Neuronal stem cell (in vitro differentiated cells): ENCODE data around the gene IGFBP2.

Experiments used
- DNase-seq: peaks from one replicate; pipeline ENCODE4 v3.0.0-alpha.2; 2013; ENCODE audit warnings: low spot score
- H2AFZ ChIP-seq: one replicate; pipeline ENCODE4 v1.6.1; 2013; ENCODE audit warnings: mild to moderate bottlenecking, low read length, inconsistent platforms
- H2AK5ac ChIP-seq: 2 replicates; pipeline ENCODE4 v1.6.1; 2013; ENCODE audit warnings: low read depth, mild to moderate bottlenecking, inconsistent platforms, low read length, moderate library complexity, mixed read lengths
- H2BK120ac ChIP-seq: 2 replicates; pipeline ENCODE4 v1.6.1; 2013; ENCODE audit warnings: low read depth, mild to moderate bottlenecking, inconsistent platforms, low read length, moderate library complexity, mixed read lengths
- H2BK12ac ChIP-seq: one replicate; pipeline ENCODE4 v1.6.1; 2013; ENCODE audit warnings: low read length, inconsistent platforms
- H2BK15ac ChIP-seq: 2 replicates; pipeline ENCODE4 v1.6.1; 2013; ENCODE audit warnings: mild to moderate bottlenecking, low read length, inconsistent platforms, mixed read lengths
- H2BK5ac ChIP-seq: one replicate; pipeline ENCODE4 v1.6.1; 2013; ENCODE audit warnings: inconsistent platforms, mild to moderate bottlenecking, low read length, moderate library complexity
- H3K14ac ChIP-seq: one replicate; pipeline ENCODE4 v1.6.1; 2013; ENCODE audit warnings: low read length, inconsistent platforms
- H3K18ac ChIP-seq: 2 replicates; pipeline ENCODE4 v1.6.1; 2013; ENCODE audit warnings: low read length, inconsistent platforms
- H3K23ac ChIP-seq: 2 replicates; pipeline ENCODE4 v1.6.1; 2013; ENCODE audit warnings: low read depth, mild to moderate bottlenecking, mixed read lengths, low read length, inconsistent platforms; ENCODE audit not compliant: poor library complexity
- H3K27ac ChIP-seq: replicated peaks from 3 replicates; pipeline ENCODE4 v1.5.1; 2013; ENCODE audit warnings: low read length, inconsistent platforms
- H3K27me3 ChIP-seq, 3 experiments: 2 replicates each; pipeline ENCODE4 v1.6.1; 2013; ENCODE audit warnings: low read length in 3 of 3, mild to moderate bottlenecking in 2 of 3, inconsistent platforms in 1 of 3, low read depth in 1 of 3, mixed read lengths in 1 of 3, moderate library complexity in 1 of 3; ENCODE audit not compliant: control insufficient read depth in 3 of 3, insufficient read depth in 3 of 3
- H3K36me3 ChIP-seq, 2 donors: replicated peaks in 1 of 2; 2 replicates each; pipeline ENCODE4 v1.6.1; 2013; ENCODE audit warnings: low read length in 2 of 2; ENCODE audit not compliant: control insufficient read depth in 2 of 2, insufficient read depth in 2 of 2
- H3K4ac ChIP-seq: 2 replicates; pipeline ENCODE4 v1.6.1; 2013; ENCODE audit warnings: inconsistent platforms, mild to moderate bottlenecking, low read length, moderate library complexity
- H3K4me1 ChIP-seq, 2 donors: 1 replicate in 1 of 2; 2 replicates in 1 of 2; pipeline ENCODE4 v1.6.1; 2013; ENCODE audit warnings: low read length in 2 of 2, low read depth in 1 of 2; ENCODE audit not compliant: control insufficient read depth in 2 of 2, insufficient read depth in 1 of 2
- H3K4me2 ChIP-seq: one replicate; pipeline ENCODE4 v1.6.1; 2013; ENCODE audit warnings: mild to moderate bottlenecking, low read length, inconsistent platforms; ENCODE audit not compliant: insufficient read depth, poor library complexity, severe bottlenecking
- H3K4me3 ChIP-seq, 2 donors: 2 replicates each; pipeline ENCODE4 v1.5.1; 2013; ENCODE audit warnings: low read length in 2 of 2, mild to moderate bottlenecking in 2 of 2, inconsistent platforms in 1 of 2, moderate library complexity in 1 of 2
- H3K79me1 ChIP-seq: one replicate; pipeline ENCODE4 v1.6.1; 2013; ENCODE audit warnings: low read depth, mild to moderate bottlenecking, inconsistent platforms, low read length, moderate library complexity
- H3K9ac ChIP-seq: one replicate; pipeline ENCODE4 v1.6.1; 2013; ENCODE audit warnings: mild to moderate bottlenecking, low read depth, low read length, inconsistent platforms; ENCODE audit not compliant: poor library complexity
- H3K9me3 ChIP-seq, 2 donors: replicated peaks in 1 of 2; 2 replicates each; pipeline versions ENCODE3 to v1.6.1; 2013; ENCODE audit warnings: low read length in 2 of 2, mild to moderate bottlenecking in 2 of 2, inconsistent platforms in 1 of 2, low read depth in 1 of 2, mixed read lengths in 1 of 2, moderate library complexity in 1 of 2; ENCODE audit not compliant: control insufficient read depth in 2 of 2, insufficient read depth in 1 of 2
- H4K8ac ChIP-seq: one replicate; pipeline ENCODE4 v1.6.1; 2013; ENCODE audit warnings: low read depth, mild to moderate bottlenecking, inconsistent platforms, low read length, moderate library complexity
- H4K91ac ChIP-seq: one replicate; pipeline ENCODE4 v1.6.1; 2013; ENCODE audit warnings: low read length, low read depth, mild to moderate bottlenecking, inconsistent platforms; ENCODE audit not compliant: poor library complexity
- WGBS, 2 donors: extraction: QIAGEN DNeasy Blood & Tissue Kit; methylation state at CpG; one replicate each; pipeline ENCODE4 v1.1.7; 2013; ENCODE audit warnings: missing lambda C conversion rate in 2 of 2, mixed read lengths in 1 of 2; ENCODE audit not compliant: insufficient read length in 2 of 2, insufficient replicate concordance in 1 of 2; ENCODE audit errors: extremely low coverage in 2 of 2; 5-methylcytosine and 5-hydroxymethylcytosine counted together

The IGFBP2 gene

DNA sequence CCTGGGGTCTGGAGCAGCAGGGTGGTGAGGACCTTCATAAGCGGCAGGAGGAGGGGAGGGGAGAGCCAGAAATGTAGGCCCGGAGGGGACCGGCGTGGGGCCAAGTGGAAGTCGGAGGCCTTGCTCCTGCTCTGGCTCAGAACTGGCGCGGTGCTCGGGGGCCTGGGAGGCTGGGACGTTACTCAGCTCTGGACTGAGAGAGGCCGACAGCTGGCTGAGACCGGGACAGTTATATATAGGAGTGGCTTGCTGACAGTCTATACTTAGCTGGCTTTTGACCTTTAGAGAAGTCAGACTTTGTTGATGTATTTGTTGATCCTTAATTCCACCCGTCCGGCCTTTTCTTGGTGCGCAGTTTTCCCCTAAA lies 46.4 kb downstream of the IGFBP2 start:
- Histone ChIP-seq H3K4ac (no peak overlapping the region), H3K9me3 (peaks cover 0 to 2% of the 10 kb centered on the region in 2 donors), H2AFZ (no peak overlapping the region), H3K14ac (no peak overlapping the region), H2BK12ac (no peak overlapping the region), H3K79me1 (peaks cover 14% of the 10 kb centered on the region), H3K4me3 (no peak overlapping the region), H3K18ac (no peak overlapping the region), H3K23ac (no peak overlapping the region), H3K27me3 (no peaks in the 10 kb centered on the region), H3K27ac (no peak overlapping the region), H3K36me3 (peaks cover 73 to 94% of the 10 kb centered on the region in 2 donors), H2BK5ac (no peak overlapping the region), H2AK5ac (no peak overlapping the region), H2BK120ac (no peak overlapping the region), H3K4me2 (no peak overlapping the region), H4K8ac (no peak overlapping the region), H3K9ac (no peak overlapping the region), H3K4me1 (peaks cover 5 to 6% of the 10 kb centered on the region in 2 donors), H4K91ac (no peak overlapping the region), H2BK15ac (no peak overlapping the region)
- DNase-seq: no peak
- WGBS, 2 donors: no CpG with 5 or more reads among the region's 14 CpGs

- no peak for DNase-seq
- Histone ChIP-seq H3K4me1 (peaks cover 6 to 8% of the 10 kb centered on the region in 2 donors), H2AK5ac (no peak overlapping the region), H2BK5ac (no peak overlapping the region), H4K91ac (no peak overlapping the region), H2BK15ac (no peak overlapping the region), H2BK12ac (no peak overlapping the region), H3K14ac (no peak overlapping the region), H3K23ac (no peak overlapping the region), H3K4me3 (peak overlapping the region in 1 of 2 donors; percentile 46), H3K4ac (no peak overlapping the region), H3K18ac (no peak overlapping the region), H3K27ac (no peak overlapping the region), H3K36me3 (peaks cover 68 to 91% of the 10 kb centered on the region in 2 donors), H3K9ac (no peak overlapping the region), H3K9me3 (peaks cover 0 to 2% of the 10 kb centered on the region in 2 donors), H2AFZ (no peak overlapping the region), H3K79me1 (peaks cover 14% of the 10 kb centered on the region), H4K8ac (no peak overlapping the region), H2BK120ac (no peak overlapping the region), H3K4me2 (no peak overlapping the region), H3K27me3 (no peaks in the 10 kb centered on the region)
- no CpG with 5 or more reads among the region's 10 CpGs for WGBS, 2 donors
These were observed 47.9 kb downstream of the IGFBP2 start for GRCh38 chr2:216680951-216681629.

DNA sequence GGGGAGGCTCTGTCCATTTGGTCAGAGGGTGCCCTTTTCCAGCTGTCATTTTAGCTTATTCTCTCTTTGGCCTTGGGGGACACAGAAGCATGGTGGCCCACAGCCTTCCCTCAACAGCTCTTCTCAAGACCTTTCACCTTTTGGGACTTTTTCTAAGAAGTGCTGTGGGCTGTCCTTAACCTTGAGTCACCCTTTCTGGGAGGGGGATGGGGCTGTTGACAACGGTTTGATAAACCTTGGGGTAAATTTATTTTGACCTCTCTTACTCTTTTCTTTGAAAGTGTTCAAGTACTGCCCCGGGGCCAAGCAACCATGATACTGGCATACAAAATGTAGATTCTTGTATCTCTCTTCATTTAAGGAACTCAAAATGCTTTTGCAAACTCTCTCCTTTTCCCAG lies 48.5 kb downstream of the IGFBP2 start:
- H3K18ac ChIP-seq: no peak overlapping the region
- peaks cover 14% of the 10 kb centered on the region for H3K79me1 ChIP-seq
- no peak overlapping the region for H4K91ac ChIP-seq
- no peak overlapping the region for H2BK12ac ChIP-seq
- H2AK5ac ChIP-seq: no peak overlapping the region
- no peak overlapping the region for H3K4me3 ChIP-seq
- no peak overlapping the region for H2BK120ac ChIP-seq
- no peaks in the 10 kb centered on the region for H3K27me3 ChIP-seq
- no peak overlapping the region for H2BK15ac ChIP-seq
- no peak overlapping the region for H3K4ac ChIP-seq
- H3K36me3 ChIP-seq: peaks cover 66 to 91% of the 10 kb centered on the region in 2 donors
- no peak overlapping the region for H2BK5ac ChIP-seq
- no peak for DNase-seq
- H3K4me2 ChIP-seq: no peak overlapping the region
- H2AFZ ChIP-seq: no peak overlapping the region
- no peak overlapping the region for H3K23ac ChIP-seq
- no peak overlapping the region for H3K14ac ChIP-seq
- H3K9me3 ChIP-seq: peaks cover 0 to 2% of the 10 kb centered on the region in 2 donors
- WGBS, 2 donors: no CpG with 5 or more reads among the region's 2 CpGs
- no peak overlapping the region for H3K27ac ChIP-seq
- no peak overlapping the region for H4K8ac ChIP-seq
- H3K9ac ChIP-seq: no peak overlapping the region
- H3K4me1 ChIP-seq: peaks cover 6 to 8% of the 10 kb centered on the region in 2 donors

GRCh38 chr2:216683846-216684245 lies 50.6 kb downstream of the IGFBP2 start:
- H3K4me3 ChIP-seq: peak overlapping the region in 1 of 2 donors; percentile 3
- no peak overlapping the region for H3K4me2 ChIP-seq
- peaks cover 0 to 2% of the 10 kb centered on the region in 2 donors for H3K9me3 ChIP-seq
- no peaks in the 10 kb centered on the region for H3K27me3 ChIP-seq
- H3K79me1 ChIP-seq: peaks cover 16% of the 10 kb centered on the region
- no peak overlapping the region for H2BK120ac ChIP-seq
- H2AK5ac ChIP-seq: no peak overlapping the region
- H2BK12ac ChIP-seq: no peak overlapping the region
- no peak overlapping the region for H4K91ac ChIP-seq
- peaks cover 61 to 91% of the 10 kb centered on the region in 2 donors for H3K36me3 ChIP-seq
- WGBS, 2 donors: no CpG with 5 or more reads among the region's 3 CpGs
- H4K8ac ChIP-seq: no peak overlapping the region
- H2BK5ac ChIP-seq: no peak overlapping the region
- H3K27ac ChIP-seq: peak overlapping the region; percentile 9
- no peak overlapping the region for H3K4ac ChIP-seq
- H3K14ac ChIP-seq: no peak overlapping the region
- H3K23ac ChIP-seq: no peak overlapping the region
- H3K18ac ChIP-seq: no peak overlapping the region
- no peak overlapping the region for H2AFZ ChIP-seq
- peaks cover 6 to 17% of the 10 kb centered on the region in 2 donors for H3K4me1 ChIP-seq
- H3K9ac ChIP-seq: no peak overlapping the region
- no peak overlapping the region for H2BK15ac ChIP-seq
- no peak for DNase-seq
